ENCODE data around the gene ROPN1B.
A peak's percentile ranks its signal among the peaks of the same experiment; 100 is the strongest.
"Not testable (repeated sequence)": the region's sequence is repeated elsewhere in the genome, so short reads cannot be mapped to it uniquely, and the experiment has no call there.

The ROPN1B gene

GRCh38 chr3:125958511-125959316 is 10.3 kb upstream of the ROPN1B start:
- peak; percentile 11 for DNase-seq (ENCODE audit: low spot score)

- DNase-seq (ENCODE audit: low spot score), result no peak
Observed at GRCh38 chr3:125959317-125960065, 9.5 kb upstream of the ROPN1B start.

GRCh38 chr3:125960066-125960424 is 8.9 kb upstream of the ROPN1B start:
- DNase-seq (ENCODE audit: low spot score), result no peak

- peak; percentile 10 for DNase-seq (ENCODE audit: low spot score)
Observed at GRCh38 chr3:125960456-125961288, 8.3 kb upstream of the ROPN1B start.

GRCh38 chr3:125961289-125961589 is 7.7 kb upstream of the ROPN1B start:
- no peak for DNase-seq (ENCODE audit: low spot score)

- DNase-seq (ENCODE audit: low spot score), result not testable (repeated sequence)
Observed at GRCh38 chr3:125963834-125964233, 5.1 kb upstream of the ROPN1B start.

GRCh38 chr3:125965505-125965904 is 3.5 kb upstream of the ROPN1B start:
- DNase-seq (ENCODE audit: low spot score), result no peak

GRCh38 chr3:125967156-125967555 is 1.8 kb upstream of the ROPN1B start:
- DNase-seq (ENCODE audit: low spot score), result no peak

- not testable (repeated sequence) for DNase-seq (ENCODE audit: low spot score)
Observed at GRCh38 chr3:125968121-125968520, 857 bp upstream of the ROPN1B start.

- peak; percentile 26 for DNase-seq (ENCODE audit: low spot score)
Observed at GRCh38 chr3:125971997-125972944, 3.3 kb downstream of the ROPN1B start.

- DNase-seq (ENCODE audit: low spot score), result not testable (repeated sequence)
Observed at GRCh38 chr3:125975245-125976002, 6.4 kb downstream of the ROPN1B start.

GRCh38 chr3:125976003-125976390 is 7.0 kb downstream of the ROPN1B start:
- DNase-seq (ENCODE audit: low spot score), result not testable (repeated sequence)

GRCh38 chr3:125977104-125977503 is 8.1 kb downstream of the ROPN1B start:
- not testable (repeated sequence) for DNase-seq (ENCODE audit: low spot score)

GRCh38 chr3:125984951-125985350 is 16.0 kb downstream of the ROPN1B start:
- DNase-seq (ENCODE audit: low spot score), result not testable (repeated sequence)

- peak; percentile 88 for DNase-seq (ENCODE audit: low spot score)
Observed at GRCh38 chr3:125990253-125990970, 21.4 kb downstream of the ROPN1B start.

GRCh38 chr3:125996751-125997150 is 27.8 kb downstream of the ROPN1B start:
- DNase-seq (ENCODE audit: low spot score), result not testable (repeated sequence)

GRCh38 chr3:126002189-126002588 is 33.2 kb downstream of the ROPN1B start:
- DNase-seq (ENCODE audit: low spot score), result no peak

GRCh38 chr3:126003447-126004190 is 34.6 kb downstream of the ROPN1B start:
- DNase-seq (ENCODE audit: low spot score), result no peak

GRCh38 chr3:126004217-126004616 is 35.2 kb downstream of the ROPN1B start:
- no peak for DNase-seq (ENCODE audit: low spot score)

Data from AG20443 (cell line).